Measurements from ENCODE around the gene CD46. TPM values are rescaled to one million over a fixed set of nuclear protein-coding genes. Genes with fewer than 3 reads are reported as not detected.

Gene CD46
- total and polyA plus RNA-seq, 11 donors = 40.6 to 133 (median 93.9) TPM

DNA sequence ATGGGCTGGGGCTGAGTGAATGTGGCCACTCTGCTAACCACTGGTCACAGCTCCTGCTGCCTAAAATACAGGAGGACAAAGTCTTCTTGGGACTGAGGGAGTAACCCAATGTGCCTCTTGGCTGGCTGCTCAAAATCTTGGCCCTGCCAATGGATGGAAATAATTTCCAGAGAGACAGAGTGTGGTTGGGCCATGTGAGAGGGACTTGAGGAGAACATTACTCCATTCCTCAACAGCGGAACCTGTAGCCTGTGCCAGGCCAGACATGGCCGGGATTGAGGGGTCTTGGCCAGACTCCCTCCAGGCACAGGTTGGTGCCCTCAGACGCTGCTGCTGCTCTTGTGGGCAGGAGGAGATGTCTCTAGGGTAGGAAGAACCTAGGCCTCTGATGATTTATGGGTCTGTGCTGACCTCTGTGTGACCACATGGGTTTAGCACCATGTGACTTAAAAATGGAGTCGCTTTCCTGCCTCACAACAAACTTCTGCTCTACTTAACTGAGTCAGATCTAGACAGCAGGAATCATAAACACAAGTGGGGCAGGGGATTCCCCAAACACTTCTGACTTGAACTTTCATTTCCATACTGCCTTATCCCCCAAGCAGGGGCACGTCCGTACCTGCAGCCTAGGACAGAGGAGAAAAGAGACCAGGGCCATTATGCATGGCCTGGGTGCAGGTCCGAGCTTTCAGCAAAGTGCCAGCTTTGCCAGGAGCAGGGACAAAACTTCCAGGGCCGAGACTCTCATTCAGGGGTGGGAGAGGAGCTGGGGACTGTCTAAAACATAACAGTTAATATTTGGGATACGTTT is 79.9 kb downstream of the CD46 start:
- peaks cover 11 to 98% (median 84%) of the 10 kb centered on the region in 12 donors for H3K4me1 ChIP-seq
- no peaks in the 10 kb centered on the region for H3K9me3 ChIP-seq
- DNase-seq (no peak), ATAC-seq (peak; percentile 13 to 52 (median 48))
- TF ChIP-seq, protein P1, sequence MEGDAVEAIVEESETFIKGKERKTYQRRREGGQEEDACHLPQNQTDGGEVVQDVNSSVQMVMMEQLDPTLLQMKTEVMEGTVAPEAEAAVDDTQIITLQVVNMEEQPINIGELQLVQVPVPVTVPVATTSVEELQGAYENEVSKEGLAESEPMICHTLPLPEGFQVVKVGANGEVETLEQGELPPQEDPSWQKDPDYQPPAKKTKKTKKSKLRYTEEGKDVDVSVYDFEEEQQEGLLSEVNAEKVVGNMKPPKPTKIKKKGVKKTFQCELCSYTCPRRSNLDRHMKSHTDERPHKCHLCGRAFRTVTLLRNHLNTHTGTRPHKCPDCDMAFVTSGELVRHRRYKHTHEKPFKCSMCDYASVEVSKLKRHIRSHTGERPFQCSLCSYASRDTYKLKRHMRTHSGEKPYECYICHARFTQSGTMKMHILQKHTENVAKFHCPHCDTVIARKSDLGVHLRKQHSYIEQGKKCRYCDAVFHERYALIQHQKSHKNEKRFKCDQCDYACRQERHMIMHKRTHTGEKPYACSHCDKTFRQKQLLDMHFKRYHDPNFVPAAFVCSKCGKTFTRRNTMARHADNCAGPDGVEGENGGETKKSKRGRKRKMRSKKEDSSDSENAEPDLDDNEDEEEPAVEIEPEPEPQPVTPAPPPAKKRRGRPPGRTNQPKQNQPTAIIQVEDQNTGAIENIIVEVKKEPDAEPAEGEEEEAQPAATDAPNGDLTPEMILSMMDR (IDR thresholded peaks at IDR 0.05) = no peak
- no peak for TF ChIP-seq POLR2A (IDR thresholded peaks at IDR 0.05)
- no peak overlapping the region for H3K4me3 ChIP-seq
- 61 to 89% (median 77%) methylated on average over 7 to 9 of the region's 9 CpGs for WGBS, 4 donors
- intact Hi-C loops (cut with DNase I) = loop anchor here in 2 of 10 donors (5.0 kb wide), 1 partner anchor 131 kb away; no protein-coding TSS in a partner anchor
- H3K36me3 ChIP-seq = peaks cover 0 to 7% (median 0%) of the 10 kb centered on the region in 9 donors
- H3K27me3 ChIP-seq = no peaks in the 10 kb centered on the region
- peak overlapping the region; percentile 74 to 98 (median 83) for H3K27ac ChIP-seq

DNA sequence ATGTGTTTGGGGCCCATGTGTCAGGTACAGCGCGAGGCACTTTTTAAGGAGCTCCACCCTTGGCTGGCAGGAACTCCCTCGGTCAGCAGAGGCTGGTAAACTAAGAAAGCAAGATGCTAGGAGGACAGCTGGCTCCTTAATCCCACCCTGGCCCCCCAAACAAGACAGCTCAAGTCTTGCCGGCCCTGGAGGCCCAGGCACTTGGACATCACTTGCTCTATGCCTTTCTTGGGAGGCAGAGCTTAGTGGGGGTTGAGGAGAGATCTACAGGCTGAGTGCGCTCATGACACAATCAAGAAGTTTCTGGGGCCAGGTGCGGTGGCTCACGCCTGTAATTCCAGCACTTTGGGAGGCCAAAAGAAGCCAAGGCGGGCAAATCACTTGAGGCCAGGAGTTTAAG is 80.9 kb downstream of the CD46 start:
- ATAC-seq = no peak
- TF ChIP-seq, protein P1 (IDR thresholded peaks at IDR 0.05) = no peak
- TF ChIP-seq POLR2A (IDR thresholded peaks at IDR 0.05) = no peak
- intact Hi-C loops (cut with DNase I) = loop anchor here in 2 of 10 donors (5.0 kb wide), 1 partner anchor 130 kb away; no protein-coding TSS in a partner anchor
- WGBS, 4 donors = 94 to 97% (median 95%) methylated on average over 8 of the region's 8 CpGs
- H3K27me3 ChIP-seq = no peaks in the 10 kb centered on the region
- peak overlapping the region in 9 of 12 donors; percentile 15 to 98 (median 82) for H3K27ac ChIP-seq
- peaks cover 11 to 98% (median 83%) of the 10 kb centered on the region in 12 donors for H3K4me1 ChIP-seq
- DNase-seq = no peak
- H3K9me3 ChIP-seq = no peaks in the 10 kb centered on the region
- H3K36me3 ChIP-seq = peaks cover 0 to 11% (median 0%) of the 10 kb centered on the region in 9 donors
- no peak overlapping the region for H3K4me3 ChIP-seq

DNA sequence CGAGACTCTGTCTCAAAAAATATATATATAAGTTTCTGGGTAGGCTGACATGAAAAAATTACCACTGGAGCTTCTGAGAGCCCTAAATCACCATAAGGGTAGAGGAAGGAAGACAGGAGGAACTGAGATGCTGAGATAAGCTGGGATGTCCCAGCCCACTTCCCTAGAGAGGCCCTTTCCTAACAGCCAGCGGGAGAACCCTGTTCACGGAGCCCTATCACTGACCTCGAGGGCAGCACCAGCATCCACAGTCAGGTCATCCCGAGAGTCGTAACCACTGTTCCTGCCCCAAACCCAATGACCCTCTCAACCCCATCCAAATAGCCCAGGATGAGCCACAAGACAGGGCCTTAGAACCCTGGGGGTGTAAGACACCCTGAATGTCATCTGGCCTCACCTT is 81.5 kb downstream of the CD46 start:
- H3K4me3 ChIP-seq = no peak overlapping the region
- ATAC-seq = no peak
- no peaks in the 10 kb centered on the region for H3K9me3 ChIP-seq
- H3K27ac ChIP-seq = peak overlapping the region in 9 of 12 donors; percentile 4 to 98 (median 74)
- intact Hi-C loops (cut with DNase I) = loop anchor here in 2 of 10 donors (5.0 kb wide), 1 partner anchor 129 kb away; no protein-coding TSS in a partner anchor
- H3K4me1 ChIP-seq = peaks cover 6 to 98% (median 82%) of the 10 kb centered on the region in 12 donors
- TF ChIP-seq, protein P1 (IDR thresholded peaks at IDR 0.05) = no peak
- H3K36me3 ChIP-seq = peaks cover 0 to 11% (median 0%) of the 10 kb centered on the region in 9 donors
- no peak for DNase-seq
- H3K27me3 ChIP-seq = no peaks in the 10 kb centered on the region
- 50 to 74% (median 67%) methylated on average over 6 of the region's 6 CpGs for WGBS, 4 donors

DNA sequence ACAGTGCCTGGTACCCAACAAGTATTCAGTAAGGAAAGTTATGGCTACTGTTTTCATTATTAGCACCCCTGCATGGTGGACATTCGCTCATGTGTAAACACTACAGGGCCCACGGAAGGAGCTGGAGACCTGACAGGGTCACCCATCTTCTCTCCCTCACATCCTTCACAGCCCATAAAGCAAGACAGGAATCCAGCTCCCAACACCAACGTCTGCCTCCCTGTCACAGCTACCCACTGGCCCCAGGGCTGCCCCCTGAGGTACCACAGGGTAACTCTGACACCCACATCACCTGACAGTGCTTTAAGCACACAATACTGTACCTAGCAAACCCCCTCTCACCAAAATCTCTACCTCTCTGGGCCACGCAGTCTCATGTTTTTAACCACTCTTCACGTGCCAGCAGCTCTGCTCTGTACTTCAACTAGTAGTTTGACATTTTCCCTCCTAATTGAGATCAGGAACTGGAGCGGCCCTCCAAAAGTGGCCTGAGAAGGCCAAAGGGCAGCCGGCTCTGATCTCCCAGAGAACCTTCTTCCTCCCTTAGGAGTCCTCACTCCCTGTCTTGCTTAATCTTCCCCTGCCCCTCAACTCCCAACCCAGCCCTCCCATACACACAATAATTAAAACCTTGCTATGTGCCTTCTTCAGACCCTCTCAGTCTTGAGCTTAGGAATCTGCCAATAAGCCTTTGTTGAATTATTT is 82.3 kb downstream of the CD46 start:
- DNase-seq = no peak
- WGBS, 4 donors = 79 to 88% (median 83%) methylated on average over 7 of the region's 7 CpGs

More for the DNA sequence above, 82.3 kb downstream of the CD46 start:
- intact Hi-C loops (cut with DNase I) = loop anchor here in 2 of 10 donors (5.0 kb wide), 1 partner anchor 128 kb away; no protein-coding TSS in a partner anchor
- no peaks in the 10 kb centered on the region for H3K9me3 ChIP-seq
- no peaks in the 10 kb centered on the region for H3K27me3 ChIP-seq
- no peak for ATAC-seq
- H3K4me3 ChIP-seq = no peak overlapping the region
- H3K27ac ChIP-seq = peak overlapping the region in 11 of 12 donors; percentile 4 to 98 (median 36)
- TF ChIP-seq POLR2A (IDR thresholded peaks at IDR 0.05) = no peak
- TF ChIP-seq, protein P1 (IDR thresholded peaks at IDR 0.05) = no peak
- H3K4me1 ChIP-seq = peaks cover 7 to 98% (median 82%) of the 10 kb centered on the region in 12 donors
- H3K36me3 ChIP-seq = peaks cover 0 to 11% (median 0%) of the 10 kb centered on the region in 9 donors

All from heart left ventricle (tissue), 16 donors.